ENCODE results near the gene DSCAM.
"Not testable (repeated sequence)": the region's sequence is repeated elsewhere in the genome, so short reads cannot be mapped to it uniquely, and the experiment has no call there.

The DSCAM gene

DNA sequence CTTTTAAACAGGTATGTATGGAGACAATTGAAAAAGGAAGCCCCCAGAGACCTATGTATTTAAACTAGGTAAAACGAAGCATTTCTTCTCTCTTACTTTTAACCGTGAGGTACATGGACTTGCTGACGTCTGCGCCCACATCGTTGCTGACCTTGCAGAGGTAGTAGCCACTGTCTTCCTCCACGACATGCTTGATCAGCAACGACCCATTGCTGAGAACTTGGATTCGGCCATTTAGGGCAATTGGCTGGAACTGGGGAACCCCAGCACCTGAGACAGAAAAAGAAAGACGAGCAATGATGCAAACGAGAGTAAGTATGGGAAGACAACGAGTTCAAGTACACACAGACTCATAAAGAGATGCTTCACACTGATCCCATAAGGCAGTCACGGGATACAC lies 571.0 kb downstream of the DSCAM start:
- Histone ChIP-seq H3K36me3 (ENCODE audit: control insufficient read depth in 5 of 5, insufficient read depth in 5 of 5, low read length in 5 of 5) (no peaks in the 10 kb centered on the region), H3K9ac (ENCODE audit: low read length in 5 of 5) (no peak overlapping the region)

DNA sequence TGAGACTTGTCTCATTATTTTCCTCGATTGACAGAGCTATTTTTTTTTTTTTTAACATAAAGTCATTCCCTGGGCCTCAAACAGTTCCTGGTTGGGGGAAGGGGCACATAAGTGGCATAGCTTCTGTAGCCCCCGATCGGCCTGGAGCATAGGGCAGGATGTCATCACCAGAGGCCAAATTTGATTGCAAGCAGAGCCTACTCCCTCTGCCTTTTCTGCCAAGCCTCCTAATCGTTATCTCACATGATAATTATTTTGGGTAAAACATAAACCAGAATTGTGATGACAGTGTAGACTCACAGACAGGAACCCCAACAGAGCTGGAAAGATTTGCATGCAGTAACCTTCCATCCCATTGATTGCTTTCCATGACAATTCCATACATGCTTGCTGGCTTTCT lies 574.9 kb downstream of the DSCAM start:
- Histone ChIP-seq H3K27me3 (ENCODE audit: control insufficient read depth in 5 of 5, insufficient read depth in 4 of 5, low read length in 5 of 5) (peaks cover 0 to 6% (median 0%) of the 10 kb centered on the region in 5 donors), H3K4me3 (ENCODE audit: low read depth in 1 of 5, low read length in 5 of 5) (no peak overlapping the region), H3K9me3 (ENCODE audit: control insufficient read depth in 5 of 5, low read length in 5 of 5) (peaks cover 0 to 2% (median 0%) of the 10 kb centered on the region in 5 donors), H3K9ac (ENCODE audit: low read length in 5 of 5) (no peak overlapping the region), H3K27ac (ENCODE audit: low read depth, low read length) (no peak overlapping the region), H3K4me1 (ENCODE audit: control insufficient read depth in 5 of 5, insufficient read depth in 5 of 5, low read length in 5 of 5) (no peaks in the 10 kb centered on the region), H3K36me3 (ENCODE audit: control insufficient read depth in 5 of 5, insufficient read depth in 5 of 5, low read length in 5 of 5) (no peaks in the 10 kb centered on the region)

More for the DNA sequence above, 571.0 kb downstream of the DSCAM start:
- H3K9me3 ChIP-seq (ENCODE audit: control insufficient read depth in 5 of 5, low read length in 5 of 5), result peaks cover 0 to 3% (median 2%) of the 10 kb centered on the region in 5 donors
- no peaks in the 10 kb centered on the region for H3K27me3 ChIP-seq (ENCODE audit: control insufficient read depth in 5 of 5, insufficient read depth in 4 of 5, low read length in 5 of 5)
- H3K4me1 ChIP-seq (ENCODE audit: control insufficient read depth in 5 of 5, insufficient read depth in 5 of 5, low read length in 5 of 5), result no peaks in the 10 kb centered on the region
- no peak overlapping the region for H3K27ac ChIP-seq (ENCODE audit: low read depth, low read length)
- no peak overlapping the region for H3K4me3 ChIP-seq (ENCODE audit: low read depth in 1 of 5, low read length in 5 of 5)

DNA sequence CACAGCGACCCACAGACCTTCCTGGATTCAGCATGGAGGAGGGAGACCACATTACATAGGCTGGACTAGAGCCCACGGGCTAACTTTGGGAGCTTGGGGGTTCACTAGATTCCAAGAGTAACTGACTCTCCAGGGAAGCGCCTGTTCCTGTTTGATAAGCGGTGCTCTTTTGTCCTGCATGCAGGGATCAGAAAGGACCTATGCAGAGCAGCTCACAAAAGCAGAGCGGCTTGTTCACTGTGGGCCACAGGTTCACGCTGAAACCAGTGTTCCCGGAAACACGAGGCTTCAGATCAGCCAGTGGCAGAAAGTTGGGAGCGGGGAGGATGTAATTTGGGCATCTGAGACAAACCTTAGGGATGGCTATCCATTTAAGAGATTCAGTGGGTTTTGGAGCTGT lies 575.8 kb downstream of the DSCAM start:
- Histone ChIP-seq H3K9ac (ENCODE audit: low read length in 5 of 5) (no peak overlapping the region), H3K4me1 (ENCODE audit: control insufficient read depth in 5 of 5, insufficient read depth in 5 of 5, low read length in 5 of 5) (no peaks in the 10 kb centered on the region), H3K36me3 (ENCODE audit: control insufficient read depth in 5 of 5, insufficient read depth in 5 of 5, low read length in 5 of 5) (no peaks in the 10 kb centered on the region), H3K27ac (ENCODE audit: low read depth, low read length) (no peak overlapping the region), H3K27me3 (ENCODE audit: control insufficient read depth in 5 of 5, insufficient read depth in 4 of 5, low read length in 5 of 5) (peaks cover 0 to 6% (median 0%) of the 10 kb centered on the region in 5 donors), H3K4me3 (ENCODE audit: low read depth in 1 of 5, low read length in 5 of 5) (no peak overlapping the region), H3K9me3 (ENCODE audit: control insufficient read depth in 5 of 5, low read length in 5 of 5) (peaks cover 0 to 2% (median 0%) of the 10 kb centered on the region in 5 donors)

DNA sequence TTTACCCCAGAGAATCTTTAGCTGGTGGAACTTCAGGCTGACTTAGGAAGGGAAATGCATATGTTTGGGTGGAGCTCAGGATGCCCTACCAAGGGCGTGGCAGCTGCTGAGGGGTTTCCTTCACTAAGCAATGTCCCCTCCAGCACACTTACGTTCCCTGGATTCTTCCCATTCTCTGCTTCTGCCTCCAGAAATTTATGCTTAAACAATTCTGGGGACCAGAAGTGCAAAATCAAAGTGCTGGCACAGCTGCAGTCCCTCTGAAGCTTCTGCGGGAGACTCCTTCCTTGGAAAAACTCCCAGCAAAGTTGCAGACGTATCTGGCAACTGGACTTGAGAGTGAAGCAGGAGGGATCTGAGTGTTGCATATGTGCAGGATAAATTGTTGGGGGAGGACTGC lies 576.9 kb downstream of the DSCAM start:
- Histone ChIP-seq H3K36me3 (ENCODE audit: control insufficient read depth in 5 of 5, insufficient read depth in 5 of 5, low read length in 5 of 5) (no peaks in the 10 kb centered on the region), H3K4me1 (ENCODE audit: control insufficient read depth in 5 of 5, insufficient read depth in 5 of 5, low read length in 5 of 5) (no peaks in the 10 kb centered on the region), H3K4me3 (ENCODE audit: low read depth in 1 of 5, low read length in 5 of 5) (no peak overlapping the region), H3K9me3 (ENCODE audit: control insufficient read depth in 5 of 5, low read length in 5 of 5) (no peaks in the 10 kb centered on the region), H3K27ac (ENCODE audit: low read depth, low read length) (no peak overlapping the region), H3K27me3 (ENCODE audit: control insufficient read depth in 5 of 5, insufficient read depth in 4 of 5, low read length in 5 of 5) (peaks cover 0 to 6% (median 0%) of the 10 kb centered on the region in 5 donors), H3K9ac (ENCODE audit: low read length in 5 of 5) (no peak overlapping the region)

DNA sequence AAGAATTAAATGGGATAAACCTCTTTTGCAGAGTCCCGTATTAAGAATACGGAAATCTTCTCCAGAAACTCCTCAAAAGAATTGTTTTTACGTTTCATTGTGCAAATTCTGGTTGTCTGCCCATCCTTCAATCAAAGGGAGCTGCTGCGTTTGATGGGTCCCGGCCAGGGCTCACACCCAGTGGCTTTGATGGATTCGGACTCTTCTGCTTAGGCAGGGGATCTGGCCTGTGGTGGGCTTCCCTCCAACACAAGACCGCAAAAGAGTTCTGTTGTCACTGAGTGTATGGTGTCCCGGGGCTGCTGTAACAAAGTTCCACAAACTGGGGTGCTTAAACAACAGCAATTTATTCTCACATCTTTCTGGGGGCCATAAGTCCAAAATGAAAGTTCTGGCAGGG lies 577.7 kb downstream of the DSCAM start:
- no peak overlapping the region for H3K4me3 ChIP-seq (ENCODE audit: low read depth in 1 of 5, low read length in 5 of 5)
- H3K27ac ChIP-seq (ENCODE audit: low read depth, low read length), result no peak overlapping the region
- no peaks in the 10 kb centered on the region for H3K9me3 ChIP-seq (ENCODE audit: control insufficient read depth in 5 of 5, low read length in 5 of 5)
- H3K9ac ChIP-seq (ENCODE audit: low read length in 5 of 5), result no peak overlapping the region
- H3K36me3 ChIP-seq (ENCODE audit: control insufficient read depth in 5 of 5, insufficient read depth in 5 of 5, low read length in 5 of 5), result no peaks in the 10 kb centered on the region
- H3K4me1 ChIP-seq (ENCODE audit: control insufficient read depth in 5 of 5, insufficient read depth in 5 of 5, low read length in 5 of 5), result no peaks in the 10 kb centered on the region
- H3K27me3 ChIP-seq (ENCODE audit: control insufficient read depth in 5 of 5, insufficient read depth in 4 of 5, low read length in 5 of 5), result peaks cover 0 to 6% (median 0%) of the 10 kb centered on the region in 5 donors

DNA sequence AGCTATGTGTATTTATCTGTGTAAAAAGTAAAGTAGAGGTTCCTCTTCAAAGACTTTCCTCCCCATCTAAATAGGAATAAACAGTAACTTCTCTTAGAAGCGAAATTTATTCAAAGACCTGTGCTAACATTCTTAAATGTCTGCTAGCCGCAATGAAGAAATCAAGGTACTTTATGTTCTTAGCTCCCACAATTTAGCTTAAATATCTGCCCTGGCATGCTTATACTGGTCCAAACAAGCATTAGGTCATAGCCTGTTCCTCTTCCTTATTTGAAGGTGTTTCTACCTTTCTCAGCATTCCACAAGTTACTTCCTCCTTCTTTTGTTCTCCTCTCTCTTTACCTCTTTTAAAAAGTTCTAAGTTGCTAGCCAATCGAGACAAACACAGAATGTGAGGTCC lies 588.5 kb downstream of the DSCAM start:
- H3K27ac ChIP-seq (ENCODE audit: low read depth, low read length); H3K9ac ChIP-seq (ENCODE audit: low read length in 5 of 5); H3K36me3 ChIP-seq (ENCODE audit: control insufficient read depth in 5 of 5, insufficient read depth in 5 of 5, low read length in 5 of 5); H3K4me1 ChIP-seq (ENCODE audit: control insufficient read depth in 5 of 5, insufficient read depth in 5 of 5, low read length in 5 of 5); H3K9me3 ChIP-seq (ENCODE audit: control insufficient read depth in 5 of 5, low read length in 5 of 5); H3K4me3 ChIP-seq (ENCODE audit: low read depth in 1 of 5, low read length in 5 of 5); H3K27me3 ChIP-seq (ENCODE audit: control insufficient read depth in 5 of 5, insufficient read depth in 4 of 5, low read length in 5 of 5): not testable (repeated sequence)

DNA sequence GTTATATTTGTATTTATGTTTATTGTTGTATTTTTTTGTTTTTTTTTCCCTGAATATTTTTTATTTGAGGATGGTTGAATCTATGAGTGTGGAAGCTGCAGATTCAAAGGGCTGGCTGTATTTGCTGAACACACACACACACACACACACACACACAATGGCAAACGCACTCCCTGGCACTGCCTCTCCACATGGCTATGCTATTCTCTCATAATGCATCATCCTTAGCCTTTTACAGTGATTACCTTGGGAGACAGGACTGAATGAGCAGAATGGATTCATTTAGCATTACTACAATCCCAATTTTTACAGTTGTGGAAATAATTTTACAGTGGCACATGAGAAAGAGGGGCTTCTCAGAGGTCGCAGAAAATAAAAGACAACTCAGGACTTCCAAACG lies 589.6 kb downstream of the DSCAM start:
- H3K27ac ChIP-seq (ENCODE audit: low read depth, low read length), result no peak overlapping the region
- no peaks in the 10 kb centered on the region for H3K4me1 ChIP-seq (ENCODE audit: control insufficient read depth in 5 of 5, insufficient read depth in 5 of 5, low read length in 5 of 5)
- no peaks in the 10 kb centered on the region for H3K27me3 ChIP-seq (ENCODE audit: control insufficient read depth in 5 of 5, insufficient read depth in 4 of 5, low read length in 5 of 5)
- H3K36me3 ChIP-seq (ENCODE audit: control insufficient read depth in 5 of 5, insufficient read depth in 5 of 5, low read length in 5 of 5), result no peaks in the 10 kb centered on the region
- H3K9ac ChIP-seq (ENCODE audit: low read length in 5 of 5), result no peak overlapping the region
- H3K4me3 ChIP-seq (ENCODE audit: low read depth in 1 of 5, low read length in 5 of 5), result no peak overlapping the region
- H3K9me3 ChIP-seq (ENCODE audit: control insufficient read depth in 5 of 5, low read length in 5 of 5), result peaks cover 0 to 3% (median 0%) of the 10 kb centered on the region in 5 donors

DNA sequence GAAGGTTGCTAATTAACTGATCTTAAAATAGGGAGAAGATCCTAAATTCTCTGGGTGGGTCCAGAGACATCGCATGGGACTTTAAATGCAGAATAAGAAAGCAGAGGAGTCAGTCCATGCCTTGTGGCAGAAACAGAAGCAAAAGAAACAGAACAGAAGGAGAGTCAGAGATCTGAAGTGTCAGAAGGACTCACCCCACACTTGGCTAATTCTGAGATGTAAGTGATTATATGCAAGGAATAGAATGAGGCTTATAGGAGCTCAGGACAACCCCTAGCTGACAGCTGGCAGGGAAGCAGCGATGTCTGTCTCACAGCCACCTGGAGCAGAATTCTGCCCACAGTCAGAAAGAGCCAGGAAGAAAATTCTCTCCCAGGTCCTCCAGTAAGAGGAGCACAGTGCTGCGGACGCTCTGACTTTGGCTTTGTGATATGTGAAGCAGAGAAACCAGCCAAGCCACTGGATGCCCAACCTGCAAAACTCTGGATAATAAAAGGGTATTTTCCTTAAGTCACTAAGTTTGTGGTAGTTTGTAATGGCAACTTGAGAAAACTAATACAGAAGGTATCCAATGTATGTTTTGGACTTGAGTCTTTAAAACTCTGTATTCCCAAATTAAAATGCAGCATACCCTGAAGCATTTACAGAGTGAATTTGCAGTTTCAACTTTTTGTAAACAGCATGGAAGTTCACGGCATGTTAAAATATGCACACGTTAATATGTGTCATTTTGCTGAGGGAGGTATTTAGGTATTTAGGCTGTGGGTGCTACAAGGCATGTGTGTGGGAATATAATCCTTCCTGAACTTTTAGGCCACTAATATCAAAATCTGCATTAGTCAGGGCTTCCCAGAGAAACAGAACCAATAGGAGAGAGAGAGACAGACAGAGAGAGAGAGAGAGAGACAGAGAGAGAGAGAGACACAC lies 591.2 kb downstream of the DSCAM start:
- peaks cover 2 to 16% (median 10%) of the 10 kb centered on the region in 5 donors for H3K9me3 ChIP-seq (ENCODE audit: control insufficient read depth in 5 of 5, low read length in 5 of 5)
- H3K4me1 ChIP-seq (ENCODE audit: control insufficient read depth in 5 of 5, insufficient read depth in 5 of 5, low read length in 5 of 5), result no peaks in the 10 kb centered on the region
- no peak overlapping the region for H3K4me3 ChIP-seq (ENCODE audit: low read depth in 1 of 5, low read length in 5 of 5)
- peaks cover 0 to under 1% (median 0%) of the 10 kb centered on the region in 5 donors for H3K27me3 ChIP-seq (ENCODE audit: control insufficient read depth in 5 of 5, insufficient read depth in 4 of 5, low read length in 5 of 5)
- H3K9ac ChIP-seq (ENCODE audit: low read length in 5 of 5), result no peak overlapping the region
- H3K36me3 ChIP-seq (ENCODE audit: control insufficient read depth in 5 of 5, insufficient read depth in 5 of 5, low read length in 5 of 5), result no peaks in the 10 kb centered on the region
- no peak overlapping the region for H3K27ac ChIP-seq (ENCODE audit: low read depth, low read length)

DNA sequence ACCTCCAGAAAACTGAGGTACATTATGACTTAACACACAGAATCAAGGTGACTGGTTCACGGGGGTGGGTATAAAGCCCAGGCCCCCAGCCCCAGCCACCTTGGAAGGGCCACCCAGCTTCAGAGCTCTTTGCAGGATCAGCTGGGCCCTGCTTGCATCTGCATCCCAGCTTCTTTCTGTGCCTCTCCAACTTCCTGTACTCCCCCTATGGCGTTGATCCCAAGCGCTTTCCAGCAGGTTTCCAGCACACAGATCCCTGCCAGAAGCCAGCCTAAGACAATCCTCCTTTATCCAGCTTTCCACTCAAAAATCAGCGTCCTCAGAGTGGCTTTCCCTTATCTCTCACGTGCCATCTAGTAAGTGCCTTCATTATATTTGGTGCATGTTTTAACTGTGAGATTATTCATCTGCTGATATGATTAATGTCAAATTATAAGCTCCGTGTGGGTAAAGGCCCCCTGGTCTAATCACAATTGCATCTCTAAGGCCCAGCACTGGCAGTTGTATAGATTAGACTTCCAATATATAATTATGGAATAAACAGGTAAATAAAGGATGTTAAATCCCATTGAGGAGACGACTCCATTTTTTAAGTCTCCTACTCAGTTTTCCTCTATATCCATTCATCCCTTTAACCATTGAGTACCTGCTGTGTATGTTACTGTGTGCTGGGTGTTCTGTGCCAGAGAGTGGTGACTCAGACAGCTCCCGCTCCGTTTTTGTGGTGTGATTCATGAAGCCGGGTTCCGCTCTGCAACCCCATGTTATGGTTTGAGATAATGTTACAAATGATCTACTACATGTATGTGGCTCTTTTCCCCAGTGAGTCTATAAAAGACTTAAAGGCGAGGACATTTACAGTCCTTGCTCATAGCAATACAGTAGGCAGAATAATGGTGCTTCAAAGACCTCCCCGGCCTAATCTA lies 592.2 kb downstream of the DSCAM start:
- H3K27ac ChIP-seq (ENCODE audit: low read depth, low read length), result no peak overlapping the region
- no peaks in the 10 kb centered on the region for H3K36me3 ChIP-seq (ENCODE audit: control insufficient read depth in 5 of 5, insufficient read depth in 5 of 5, low read length in 5 of 5)
- H3K4me1 ChIP-seq (ENCODE audit: control insufficient read depth in 5 of 5, insufficient read depth in 5 of 5, low read length in 5 of 5), result no peaks in the 10 kb centered on the region
- H3K4me3 ChIP-seq (ENCODE audit: low read depth in 1 of 5, low read length in 5 of 5), result no peak overlapping the region
- H3K27me3 ChIP-seq (ENCODE audit: control insufficient read depth in 5 of 5, insufficient read depth in 4 of 5, low read length in 5 of 5), result peaks cover 0 to 2% (median 0%) of the 10 kb centered on the region in 5 donors
- peaks cover 2 to 22% (median 14%) of the 10 kb centered on the region in 5 donors for H3K9me3 ChIP-seq (ENCODE audit: control insufficient read depth in 5 of 5, low read length in 5 of 5)
- no peak overlapping the region for H3K9ac ChIP-seq (ENCODE audit: low read length in 5 of 5)

DNA sequence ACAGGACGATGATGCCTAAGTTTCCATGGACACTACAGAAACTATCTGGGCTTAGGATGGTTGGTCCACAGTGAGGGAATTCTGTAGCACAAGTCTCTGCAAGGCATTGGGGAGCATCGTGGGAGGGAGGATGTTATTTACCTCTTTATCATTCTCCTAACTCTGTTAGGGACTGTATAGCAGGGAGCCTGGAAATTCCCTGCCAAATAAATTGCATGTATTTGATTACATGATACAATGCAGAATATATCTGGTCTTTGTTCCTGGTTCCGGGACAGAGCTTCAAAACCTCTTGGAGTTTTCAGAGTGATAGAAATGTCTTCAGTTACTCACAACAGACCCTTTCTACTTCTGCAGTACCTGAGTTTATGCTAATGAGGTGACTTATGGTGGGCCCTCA lies 593.8 kb downstream of the DSCAM start:
- no peaks in the 10 kb centered on the region for H3K4me1 ChIP-seq (ENCODE audit: control insufficient read depth in 5 of 5, insufficient read depth in 5 of 5, low read length in 5 of 5)
- no peak overlapping the region for H3K9ac ChIP-seq (ENCODE audit: low read length in 5 of 5)
- no peak overlapping the region for H3K27ac ChIP-seq (ENCODE audit: low read depth, low read length)
- peaks cover 2 to 24% (median 14%) of the 10 kb centered on the region in 5 donors for H3K9me3 ChIP-seq (ENCODE audit: control insufficient read depth in 5 of 5, low read length in 5 of 5)
- H3K36me3 ChIP-seq (ENCODE audit: control insufficient read depth in 5 of 5, insufficient read depth in 5 of 5, low read length in 5 of 5), result no peaks in the 10 kb centered on the region
- H3K27me3 ChIP-seq (ENCODE audit: control insufficient read depth in 5 of 5, insufficient read depth in 4 of 5, low read length in 5 of 5), result peaks cover 0 to 2% (median 0%) of the 10 kb centered on the region in 5 donors
- no peak overlapping the region for H3K4me3 ChIP-seq (ENCODE audit: low read depth in 1 of 5, low read length in 5 of 5)

Measured in subcutaneous abdominal adipose tissue (tissue), 5 donors.